ENCODE data around the gene UXT.

DNA sequence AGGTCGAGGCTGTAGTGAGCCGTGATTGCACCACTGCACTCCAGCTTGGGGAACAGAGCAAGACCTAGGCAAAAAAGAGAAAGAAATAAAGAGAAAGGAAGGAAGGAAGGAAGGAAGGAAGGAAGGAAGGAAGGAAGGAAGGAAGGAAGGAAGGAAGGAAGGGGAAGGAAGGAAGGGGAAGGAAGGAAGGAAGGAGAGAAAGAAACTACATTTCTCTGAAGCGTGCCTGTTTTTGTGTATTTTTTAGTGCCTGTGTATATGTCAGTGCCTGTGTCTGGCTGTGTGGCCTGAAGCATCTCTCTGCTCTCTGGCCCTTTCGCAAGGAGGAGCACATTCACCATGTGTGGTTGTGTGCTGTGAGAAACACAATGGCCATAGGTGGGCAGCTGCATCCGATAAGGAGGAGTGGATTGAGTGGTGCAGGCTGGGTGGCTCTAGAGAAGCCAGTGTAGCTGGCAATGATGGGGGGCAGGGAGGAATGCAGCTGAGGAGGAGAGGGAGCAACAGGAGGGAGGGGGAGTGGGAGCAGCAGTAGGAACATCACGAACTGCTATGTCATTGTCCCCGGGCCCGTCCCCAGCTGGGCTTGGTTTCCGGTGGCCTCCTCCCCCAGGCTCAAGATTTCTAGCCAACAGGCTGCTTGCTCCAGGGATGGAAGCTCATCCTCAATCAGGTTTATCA, 50.7 kb downstream of the UXT start:
- TF ChIP-seq, protein P1, sequence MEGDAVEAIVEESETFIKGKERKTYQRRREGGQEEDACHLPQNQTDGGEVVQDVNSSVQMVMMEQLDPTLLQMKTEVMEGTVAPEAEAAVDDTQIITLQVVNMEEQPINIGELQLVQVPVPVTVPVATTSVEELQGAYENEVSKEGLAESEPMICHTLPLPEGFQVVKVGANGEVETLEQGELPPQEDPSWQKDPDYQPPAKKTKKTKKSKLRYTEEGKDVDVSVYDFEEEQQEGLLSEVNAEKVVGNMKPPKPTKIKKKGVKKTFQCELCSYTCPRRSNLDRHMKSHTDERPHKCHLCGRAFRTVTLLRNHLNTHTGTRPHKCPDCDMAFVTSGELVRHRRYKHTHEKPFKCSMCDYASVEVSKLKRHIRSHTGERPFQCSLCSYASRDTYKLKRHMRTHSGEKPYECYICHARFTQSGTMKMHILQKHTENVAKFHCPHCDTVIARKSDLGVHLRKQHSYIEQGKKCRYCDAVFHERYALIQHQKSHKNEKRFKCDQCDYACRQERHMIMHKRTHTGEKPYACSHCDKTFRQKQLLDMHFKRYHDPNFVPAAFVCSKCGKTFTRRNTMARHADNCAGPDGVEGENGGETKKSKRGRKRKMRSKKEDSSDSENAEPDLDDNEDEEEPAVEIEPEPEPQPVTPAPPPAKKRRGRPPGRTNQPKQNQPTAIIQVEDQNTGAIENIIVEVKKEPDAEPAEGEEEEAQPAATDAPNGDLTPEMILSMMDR (IDR thresholded peaks at IDR 0.05; ENCODE audit: extremely low read depth in 1 of 2, insufficient read depth in 1 of 2, low read depth in 1 of 2, low read length in 2 of 2), result no peak
- TF ChIP-seq EZH2 (IDR thresholded peaks at IDR 0.05; ENCODE audit: borderline replicate concordance, low read depth, low read length, severe bottlenecking), result no peak

All from endothelial cell of umbilical vein (primary cell).